Right ventricle myocardium superior (tissue), 1 donor: ENCODE data around the gene SLC1A3. TPM values are rescaled to one million over a fixed set of nuclear protein-coding genes. Genes with fewer than 3 reads are reported as not detected.

Experiments
- ATAC-seq: fragments of 200-7000 bp; cut with Tn5 transposase; one replicate; pipeline ENCODE4 v1.9.1; 2020; ENCODE audit warnings: mild to moderate bottlenecking; ENCODE audit not compliant: poor library complexity
- DNase-seq: peaks from one replicate; pipeline ENCODE4 v3.0.0-alpha.2; 2020
- intact Hi-C: fragments of 100-400 bp; cut with DNase I; formaldehyde crosslinking; loops from one replicate; pipeline ENCODE4 v1.11.2; 2022
- total RNA-seq: library from RNA; stranded (reverse); fragmentation: NEBNext Ultra II Directional; extraction: Animal tissue kit (Norgen Biotek cat#: 25700); gene quantifications from one replicate; pipeline ENCODE4 v1.2.1, GENCODE V29; 2021
- donor health status: DM: no; HTN: yes; CAD: no; lungs with severe emphysema.

Gene SLC1A3
- total RNA-seq, 1 donor from 2014 or later, result 93.8 TPM

- ATAC-seq (peak; percentile 38), DNase-seq (no peak)
- intact Hi-C loops, result no loop called here
These were observed 117.5 kb downstream of the SLC1A3 start for GRCh38 chr5:36723912-36724311.

GRCh38 chr5:36724467-36725332 lies 118.3 kb downstream of the SLC1A3 start:
- intact Hi-C loops, result no loop called here
- DNase-seq (peak; percentile 72), ATAC-seq (peak; percentile 80)

- ATAC-seq, result no peak
These were observed 119.9 kb downstream of the SLC1A3 start for GRCh38 chr5:36726317-36726716.

GRCh38 chr5:36726767-36727166 lies 120.4 kb downstream of the SLC1A3 start:
- DNase-seq, result no peak
- no peak for ATAC-seq
- intact Hi-C loops, result no loop called here

More at GRCh38 chr5:36726317-36726716, 119.9 kb downstream of the SLC1A3 start:
- intact Hi-C loops, result no loop called here
- no peak for DNase-seq

GRCh38 chr5:36728697-36729543 lies 122.5 kb downstream of the SLC1A3 start:
- ATAC-seq, result peak; percentile 74
- intact Hi-C loops, result no loop called here
- no peak for DNase-seq

- intact Hi-C loops, result loop anchor here (5.0 to 10.0 kb wide), 2 partner anchors 147 to 274 kb away; partner anchors contain the start of gene NIPBL
- ATAC-seq, result no peak
- DNase-seq, result no peak
These were observed 124.3 kb downstream of the SLC1A3 start for GRCh38 chr5:36730537-36731216.

GRCh38 chr5:36733183-36733582 lies 126.8 kb downstream of the SLC1A3 start:
- ATAC-seq, result no peak
- intact Hi-C loops, result loop anchor here (5.0 to 10.0 kb wide), 2 partner anchors 144 to 272 kb away; partner anchors contain the start of gene NIPBL

GRCh38 chr5:36734422-36734821 lies 128.0 kb downstream of the SLC1A3 start:
- intact Hi-C loops, result loop anchor here (5.0 to 10.0 kb wide), 2 partner anchors 143 to 270 kb away; partner anchors contain the start of gene NIPBL
- peak; percentile 52 for ATAC-seq
- no peak for DNase-seq

More at GRCh38 chr5:36733183-36733582, 126.8 kb downstream of the SLC1A3 start:
- no peak for DNase-seq

GRCh38 chr5:36735891-36736290 lies 129.5 kb downstream of the SLC1A3 start:
- ATAC-seq, result no peak
- intact Hi-C loops, result loop anchor here (10.0 kb wide), 1 partner anchor 269 kb away; no protein-coding TSS in a partner anchor

More at GRCh38 chr5:36735891-36736290, 129.5 kb downstream of the SLC1A3 start:
- DNase-seq, result no peak
